ACC112 (cell line): ENCODE results near the gene PARD6B.
A peak's percentile ranks its signal among the peaks of the same experiment; 100 is the strongest.
"Not testable (repeated sequence)": the region's sequence is repeated elsewhere in the genome, so short reads cannot be mapped to it uniquely, and the experiment has no call there.

Experiments
- H2AFZ ChIP-seq: fragments of 200-600 bp; sonication (generic); one replicate; pipeline ENCODE4 v1.6.0; 2017; ENCODE audit warnings: antibody characterized with exemption, low read length; ENCODE audit not compliant: unreplicated experiment
- H3K27ac ChIP-seq: fragments of 200-600 bp; sonication (generic); 2 replicates; pipeline ENCODE4 v1.5.1; 2014; ENCODE audit warnings: low read depth, mild to moderate bottlenecking, antibody characterized with exemption, low read length, moderate library complexity
- H3K27me3 ChIP-seq: fragments of 200-600 bp; sonication (generic); 2 replicates; pipeline ENCODE4 v1.6.1; 2014; ENCODE audit warnings: mild to moderate bottlenecking, antibody characterized with exemption, low read length, moderate library complexity, mixed read lengths; ENCODE audit not compliant: insufficient read depth
- H3K36me3 ChIP-seq: fragments of 200-600 bp; sonication (generic); 2 replicates; pipeline ENCODE4 v1.6.1; 2016; ENCODE audit warnings: mild to moderate bottlenecking, antibody characterized with exemption, low read length, moderate library complexity, mixed read lengths; ENCODE audit not compliant: insufficient read depth
- H3K4me1 ChIP-seq: fragments of 200-600 bp; sonication (generic); one replicate; pipeline ENCODE4 v1.6.1; 2016; ENCODE audit warnings: low read length, mixed read lengths; ENCODE audit not compliant: insufficient read depth, unreplicated experiment, control insufficient read depth
- H3K4me3 ChIP-seq: fragments of 200-600 bp; sonication (generic); 2 replicates; pipeline ENCODE4 v1.5.1; 2014; ENCODE audit warnings: mild to moderate bottlenecking, low read depth, low read length
- H3K79me2 ChIP-seq: fragments of 200-600 bp; sonication (generic); one replicate; pipeline ENCODE4 v1.6.0; 2016; ENCODE audit warnings: low read length; ENCODE audit not compliant: control insufficient read depth, unreplicated experiment, insufficient read depth

Gene PARD6B

DNA sequence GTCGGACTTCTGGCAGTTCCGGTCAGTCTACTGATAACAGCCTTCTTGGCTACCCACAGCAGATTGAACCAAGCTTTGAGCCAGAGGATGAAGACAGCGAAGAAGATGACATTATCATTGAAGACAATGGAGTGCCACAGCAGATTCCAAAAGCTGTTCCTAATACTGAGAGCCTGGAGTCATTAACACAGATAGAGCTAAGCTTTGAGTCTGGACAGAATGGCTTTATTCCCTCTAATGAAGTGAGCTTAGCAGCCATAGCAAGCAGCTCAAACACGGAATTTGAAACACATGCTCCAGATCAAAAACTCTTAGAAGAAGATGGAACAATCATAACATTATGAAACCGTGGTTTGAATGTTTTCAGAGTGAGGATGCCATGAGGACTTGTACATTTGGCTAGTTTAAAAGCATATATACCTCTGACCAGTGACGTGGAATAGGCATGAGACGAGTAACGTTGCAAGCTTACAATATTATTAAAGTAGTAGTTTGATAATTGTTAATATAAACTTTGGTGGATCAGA, 18.8 kb downstream of the PARD6B start:
- Histone ChIP-seq H3K4me1 (no peaks in the 10 kb centered on the region), H3K27me3 (no peaks in the 10 kb centered on the region), H3K79me2 (no peaks in the 10 kb centered on the region), H2AFZ (no peak overlapping the region), H3K27ac (no peak overlapping the region), H3K36me3 (no peaks in the 10 kb centered on the region), H3K4me3 (no peak overlapping the region)

DNA sequence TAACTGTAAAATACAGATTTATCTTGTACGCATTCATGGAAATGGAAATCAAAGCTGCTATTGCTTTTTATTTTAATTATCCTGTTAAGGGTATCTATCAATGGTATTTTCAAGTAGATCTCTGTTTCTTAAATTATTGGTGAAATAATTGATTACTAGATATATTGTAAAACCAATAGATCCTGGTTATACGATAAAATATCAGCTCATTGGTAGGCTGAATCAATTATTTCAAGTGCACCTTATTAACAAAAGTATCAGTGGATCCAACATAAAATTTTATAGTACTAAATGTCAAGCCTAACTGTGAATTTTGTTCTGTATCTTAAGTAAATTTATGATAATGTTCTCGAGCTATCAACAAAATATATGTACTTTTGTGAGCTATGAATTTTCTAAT, 21.8 kb downstream of the PARD6B start:
- Histone ChIP-seq H3K36me3 (no peaks in the 10 kb centered on the region), H3K79me2 (no peaks in the 10 kb centered on the region), H3K4me1 (no peaks in the 10 kb centered on the region), H2AFZ (no peak overlapping the region), H3K4me3 (no peak overlapping the region), H3K27me3 (no peaks in the 10 kb centered on the region), H3K27ac (no peak overlapping the region)

DNA sequence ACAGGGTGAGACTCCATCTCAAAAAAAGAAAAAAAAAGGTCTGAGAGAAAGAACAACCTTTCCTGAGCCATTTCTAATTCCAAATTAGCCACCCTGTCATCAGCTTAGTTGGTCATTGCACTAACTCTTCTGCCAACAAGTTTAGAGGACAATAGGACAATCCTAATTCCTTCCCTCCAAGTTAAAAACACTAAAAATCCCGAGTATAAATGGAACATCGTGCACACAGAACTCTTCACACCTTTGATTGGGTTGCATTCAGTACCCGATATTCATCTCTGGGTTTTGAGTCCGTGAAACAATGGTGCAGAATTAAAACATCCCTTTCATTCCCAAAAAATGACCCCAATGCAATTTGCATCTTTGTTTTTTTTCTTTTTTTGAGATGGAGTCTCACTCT, 23.0 kb downstream of the PARD6B start:
- no peaks in the 10 kb centered on the region for H3K79me2 ChIP-seq
- H3K27me3 ChIP-seq = no peaks in the 10 kb centered on the region
- H3K27ac ChIP-seq = no peak overlapping the region
- no peak overlapping the region for H3K4me3 ChIP-seq
- no peaks in the 10 kb centered on the region for H3K4me1 ChIP-seq
- no peaks in the 10 kb centered on the region for H3K36me3 ChIP-seq
- no peak overlapping the region for H2AFZ ChIP-seq

DNA sequence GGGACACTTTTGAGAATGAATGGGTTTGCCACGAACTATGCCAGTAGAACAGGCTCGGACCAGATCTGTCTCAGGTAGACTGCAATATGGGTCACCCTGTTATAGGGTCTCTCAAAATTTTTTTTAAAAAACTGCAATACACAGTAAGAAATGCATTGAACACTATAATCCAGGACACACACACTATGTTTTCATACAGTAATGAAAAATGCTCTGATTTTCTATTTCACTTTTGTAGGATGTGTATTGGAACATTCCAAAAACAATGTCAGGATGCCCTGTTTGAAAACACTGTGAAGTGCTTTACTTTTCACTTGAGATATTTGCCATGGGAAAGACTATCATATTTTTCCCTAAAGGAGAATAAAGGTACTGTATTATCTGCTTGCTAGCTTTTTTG, 25.1 kb downstream of the PARD6B start:
- Histone ChIP-seq H3K27ac (no peak overlapping the region), H3K4me3 (no peak overlapping the region), H2AFZ (no peak overlapping the region), H3K4me1 (peaks cover 1% of the 10 kb centered on the region), H3K27me3 (no peaks in the 10 kb centered on the region), H3K79me2 (no peaks in the 10 kb centered on the region), H3K36me3 (no peaks in the 10 kb centered on the region)

GRCh38 chr20:50758469-50758868, 27.1 kb downstream of the PARD6B start:
- peaks cover 20% of the 10 kb centered on the region for H3K4me1 ChIP-seq
- H3K79me2 ChIP-seq = no peaks in the 10 kb centered on the region

DNA sequence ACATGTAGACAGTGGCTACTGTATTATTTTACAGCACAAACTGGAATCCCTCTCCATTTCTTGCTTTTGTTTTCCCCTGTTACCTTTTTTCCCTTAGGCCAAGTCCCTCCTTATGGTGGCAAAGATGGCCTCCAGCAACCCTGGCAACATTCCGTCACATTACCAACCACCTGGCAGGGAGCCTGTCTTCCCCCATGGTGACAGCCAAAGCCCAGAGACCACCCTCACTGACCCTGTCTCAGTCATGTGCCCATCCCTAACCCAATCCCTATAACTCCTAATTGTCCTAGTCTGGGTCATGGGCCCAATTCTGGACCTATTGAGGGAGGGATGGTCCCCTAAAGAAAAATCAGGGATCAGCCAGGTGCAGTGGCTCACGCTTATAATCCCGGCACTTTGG, 27.6 kb downstream of the PARD6B start:
- no peak overlapping the region for H3K27ac ChIP-seq
- H2AFZ ChIP-seq = no peak overlapping the region
- no peaks in the 10 kb centered on the region for H3K36me3 ChIP-seq
- H3K27me3 ChIP-seq = no peaks in the 10 kb centered on the region
- no peaks in the 10 kb centered on the region for H3K79me2 ChIP-seq
- H3K4me3 ChIP-seq = no peak overlapping the region
- peaks cover 20% of the 10 kb centered on the region for H3K4me1 ChIP-seq

More at GRCh38 chr20:50758469-50758868, 27.1 kb downstream of the PARD6B start:
- Histone ChIP-seq H2AFZ (no peak overlapping the region), H3K27ac (no peak overlapping the region), H3K36me3 (no peaks in the 10 kb centered on the region), H3K4me3 (no peak overlapping the region), H3K27me3 (no peaks in the 10 kb centered on the region)

- Histone ChIP-seq H3K27ac (no peak overlapping the region), H3K4me3 (no peak overlapping the region), H3K79me2 (no peaks in the 10 kb centered on the region), H2AFZ (no peak overlapping the region), H3K4me1 (peaks cover 20% of the 10 kb centered on the region), H3K27me3 (no peaks in the 10 kb centered on the region), H3K36me3 (no peaks in the 10 kb centered on the region)
Observed at GRCh38 chr20:50759678-50760077, 28.3 kb downstream of the PARD6B start.

GRCh38 chr20:50762045-50762422, 30.7 kb downstream of the PARD6B start:
- Histone ChIP-seq H3K27me3 (no peaks in the 10 kb centered on the region), H3K4me1 (peaks cover 20% of the 10 kb centered on the region), H3K79me2 (no peaks in the 10 kb centered on the region), H3K27ac (peak overlapping the region; percentile 70), H3K4me3 (no peak overlapping the region), H2AFZ (no peak overlapping the region), H3K36me3 (no peaks in the 10 kb centered on the region)

DNA sequence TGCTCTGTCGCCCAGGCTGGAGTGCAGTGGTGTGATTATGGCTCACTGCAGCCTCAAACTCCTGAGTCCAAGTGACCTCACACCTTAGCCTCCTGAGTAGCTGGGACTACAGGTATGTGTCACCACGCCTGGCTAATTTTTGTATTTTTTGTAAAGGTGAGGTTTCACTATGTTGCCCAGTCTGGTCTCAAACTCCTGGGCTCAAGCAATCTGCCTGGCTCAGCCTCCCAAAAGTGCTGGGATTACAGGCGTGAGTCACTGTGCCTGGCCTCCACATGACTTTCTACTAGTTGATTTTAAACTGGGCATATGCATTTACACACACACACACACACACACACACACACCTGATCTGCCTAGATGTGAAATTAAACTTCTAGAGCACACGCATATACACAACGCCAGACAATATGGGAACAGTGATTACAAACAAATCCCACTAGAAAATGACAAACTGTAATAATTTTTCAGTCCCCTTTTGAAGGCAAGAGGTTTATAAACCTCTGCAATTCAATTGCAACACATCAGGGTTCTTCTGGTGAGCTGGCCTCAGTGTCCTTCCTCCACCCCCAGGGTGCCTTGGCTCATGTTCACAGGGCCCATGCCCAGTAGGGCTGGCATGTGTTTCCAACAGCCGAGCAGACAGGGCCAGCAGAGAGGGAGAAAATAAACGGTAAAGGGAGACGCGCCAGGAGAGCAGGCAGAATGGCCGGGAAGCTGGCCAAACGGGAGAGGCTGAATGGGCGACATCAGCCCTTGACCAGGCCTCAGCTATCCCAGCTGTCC, 31.2 kb downstream of the PARD6B start:
- Histone ChIP-seq H3K27ac (peak overlapping the region; percentile 70), H3K27me3 (no peaks in the 10 kb centered on the region), H2AFZ (peak overlapping the region; percentile 45), H3K4me3 (peak overlapping the region; percentile 57), H3K36me3 (no peaks in the 10 kb centered on the region), H3K4me1 (peaks cover 20% of the 10 kb centered on the region), H3K79me2 (no peaks in the 10 kb centered on the region)

DNA sequence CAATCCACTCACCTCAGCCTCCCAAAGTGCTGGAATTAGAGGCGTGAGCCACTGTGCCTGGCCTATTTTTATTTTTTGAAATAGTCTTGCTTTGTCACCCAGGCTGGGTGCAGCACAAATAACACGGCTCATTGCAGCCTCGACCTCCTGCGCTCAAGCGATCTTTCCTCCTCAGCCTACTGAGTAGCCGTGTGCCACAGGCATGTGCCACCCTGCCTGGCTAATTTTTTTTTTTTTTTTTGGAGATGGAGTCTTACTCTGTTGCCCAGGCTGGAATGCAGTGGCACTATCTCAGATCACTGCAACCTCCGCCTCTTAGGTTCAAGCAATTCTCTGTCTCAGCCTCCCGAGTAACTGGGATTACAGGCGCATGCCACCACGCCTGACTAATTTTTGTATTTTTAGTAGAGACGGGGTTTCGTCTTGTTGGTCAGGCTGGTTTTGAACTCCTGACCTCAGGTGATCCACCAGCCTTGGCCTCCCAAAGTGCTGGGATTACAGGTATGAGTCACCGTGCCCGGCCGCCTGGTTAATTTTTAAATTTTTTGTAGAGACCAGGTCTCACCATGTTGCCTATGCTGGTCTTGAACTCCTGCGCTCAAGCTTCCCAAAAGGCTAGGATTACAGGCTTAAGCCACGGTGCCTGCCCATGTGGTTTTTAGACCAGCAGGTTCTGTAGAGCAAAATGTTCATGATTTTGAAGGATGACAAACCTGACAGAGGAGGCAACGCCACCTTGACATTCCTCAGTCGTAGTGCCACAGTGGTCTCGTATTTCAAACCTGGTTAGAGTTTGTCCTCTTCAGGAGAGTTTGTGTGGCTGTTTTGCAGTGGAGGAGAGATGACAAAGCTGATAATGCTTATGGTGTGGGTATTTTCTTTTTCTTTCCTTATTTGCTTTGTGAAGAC, 32.4 kb downstream of the PARD6B start:
- not testable (repeated sequence) for H2AFZ ChIP-seq, H3K27ac ChIP-seq, H3K4me3 ChIP-seq, H3K36me3 ChIP-seq, H3K79me2 ChIP-seq, H3K27me3 ChIP-seq
- H3K4me1 ChIP-seq = peaks cover 20% of the 10 kb centered on the region
